ENCODE measurements around the gene DACH1.
"Not testable (repeated sequence)": the region's sequence is repeated elsewhere in the genome, so short reads cannot be mapped to it uniquely, and the experiment has no call there.

DACH1 gene

GRCh38 chr13:71827241-71827640 lies 39.8 kb downstream of the DACH1 start:
- no peak for DNase-seq

GRCh38 chr13:71820699-71821098 lies 46.3 kb downstream of the DACH1 start:
- DNase-seq: no peak

- DNase-seq: no peak
These were observed 49.7 kb downstream of the DACH1 start for GRCh38 chr13:71817335-71817734.

- DNase-seq: no peak
These were observed 52.1 kb downstream of the DACH1 start for GRCh38 chr13:71814806-71815360.

DNA sequence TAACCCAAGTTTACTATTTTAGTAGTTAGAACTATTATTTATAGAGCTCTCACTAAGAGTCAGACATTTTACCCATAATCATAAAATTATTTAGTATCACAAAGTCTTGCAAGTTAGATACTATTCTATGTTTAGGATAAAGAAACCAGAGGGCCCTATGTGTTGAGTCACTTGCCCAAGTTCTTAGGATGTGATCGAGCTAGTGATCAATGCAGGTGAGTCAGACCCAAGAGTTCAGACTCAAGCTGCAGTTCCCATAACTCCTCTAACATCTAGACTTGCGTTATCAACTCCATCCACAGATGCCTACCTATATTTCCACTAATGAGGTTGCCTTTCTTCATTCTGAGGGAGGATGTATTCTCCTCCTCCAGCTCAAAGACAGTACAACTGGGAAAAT lies 53.8 kb downstream of the DACH1 start:
- no peak for DNase-seq

- DNase-seq: no peak
These were observed 55.7 kb downstream of the DACH1 start for GRCh38 chr13:71811344-71811743.

- no peak for DNase-seq
These were observed 58.3 kb downstream of the DACH1 start for GRCh38 chr13:71808708-71809107.

GRCh38 chr13:71806886-71807285 lies 60.1 kb downstream of the DACH1 start:
- DNase-seq: no peak

DNA sequence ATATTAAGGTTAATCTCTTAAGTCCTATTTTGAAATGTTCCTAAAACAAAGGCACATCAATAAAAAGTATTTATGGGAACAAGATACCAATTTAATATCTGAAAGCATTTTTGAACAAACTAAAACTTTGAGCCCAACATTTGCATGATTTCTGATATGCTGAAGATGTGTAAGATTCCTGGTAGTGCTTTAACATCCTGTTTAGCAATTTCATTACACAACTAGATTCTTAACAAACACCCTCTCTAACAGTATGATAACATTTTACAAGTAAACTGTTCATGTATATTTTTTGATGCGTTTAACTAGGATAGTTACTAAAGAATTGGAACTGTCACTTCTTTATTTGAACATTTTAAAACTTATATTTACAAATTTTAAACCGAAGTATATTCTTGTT lies 63.9 kb downstream of the DACH1 start:
- DNase-seq: no peak

DNA sequence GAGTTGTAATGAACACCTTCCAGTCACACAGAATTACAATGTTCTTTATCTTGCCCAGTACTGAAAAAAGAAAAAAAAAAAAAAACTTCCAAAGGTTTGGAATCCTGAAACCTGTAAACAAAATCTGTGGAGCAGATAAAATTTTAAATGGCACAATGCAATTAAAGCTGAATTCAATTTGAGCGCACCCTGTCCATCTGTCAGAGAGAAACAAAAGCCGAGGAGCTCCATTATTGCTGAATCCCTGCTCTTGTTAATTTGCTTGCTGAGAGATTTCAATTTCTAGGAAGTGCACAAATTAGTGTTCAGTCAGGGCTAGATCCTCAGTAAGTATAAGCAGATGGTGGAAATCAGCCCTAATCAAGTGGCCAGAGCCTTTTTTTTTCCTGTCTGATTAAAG lies 65.2 kb downstream of the DACH1 start:
- DNase-seq: no peak

DNA sequence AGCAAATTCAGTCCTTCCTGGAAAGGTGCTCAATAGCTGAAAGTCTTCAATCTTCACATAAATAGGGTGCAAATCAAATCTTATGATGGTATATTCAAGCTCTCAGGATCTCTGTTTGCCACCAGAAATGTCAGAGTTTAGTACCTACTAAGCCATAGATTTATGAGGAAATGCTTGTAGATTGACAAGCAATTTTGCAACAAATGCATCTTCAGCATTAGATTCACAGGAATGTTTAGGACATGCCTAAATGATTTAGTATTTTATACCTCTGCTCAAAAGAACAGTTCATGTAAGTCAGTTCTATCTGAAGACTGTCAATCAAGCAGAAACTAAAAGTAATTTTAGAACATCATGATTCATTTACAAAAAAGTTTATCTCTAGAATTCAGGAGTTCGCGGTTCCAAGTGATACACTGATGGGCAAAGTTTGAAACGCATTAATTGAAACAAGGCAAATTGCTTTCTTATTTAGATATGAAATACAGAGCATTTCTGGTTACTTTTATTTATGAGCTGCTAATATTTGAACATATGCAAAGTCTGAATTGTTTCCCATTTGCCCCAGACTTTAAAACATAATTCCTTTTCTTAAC lies 65.7 kb downstream of the DACH1 start:
- no peak for DNase-seq

- DNase-seq: no peak
These were observed 67.7 kb downstream of the DACH1 start for GRCh38 chr13:71799324-71799723.

DNA sequence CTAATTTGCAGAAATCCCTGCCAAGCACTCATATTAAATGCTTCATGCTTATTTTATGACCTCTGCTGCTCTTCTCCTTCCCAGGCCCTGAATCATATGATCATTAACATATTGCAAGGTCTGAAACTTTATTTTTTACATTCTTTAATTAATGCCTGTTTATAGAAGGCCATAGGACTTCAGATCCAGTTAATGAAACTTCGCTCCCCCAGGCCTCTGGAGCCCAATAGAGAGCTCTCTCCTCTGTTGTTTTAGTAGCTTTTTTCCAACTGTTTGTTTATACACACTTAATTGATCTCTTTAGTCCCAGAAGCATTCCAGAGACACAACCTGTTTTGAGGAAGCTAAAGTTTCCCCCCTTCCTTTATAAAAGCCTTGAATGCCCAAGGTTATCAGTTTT lies 68.3 kb downstream of the DACH1 start:
- no peak for DNase-seq

- DNase-seq: no peak
These were observed 69.5 kb downstream of the DACH1 start for GRCh38 chr13:71797517-71797916.

DNA sequence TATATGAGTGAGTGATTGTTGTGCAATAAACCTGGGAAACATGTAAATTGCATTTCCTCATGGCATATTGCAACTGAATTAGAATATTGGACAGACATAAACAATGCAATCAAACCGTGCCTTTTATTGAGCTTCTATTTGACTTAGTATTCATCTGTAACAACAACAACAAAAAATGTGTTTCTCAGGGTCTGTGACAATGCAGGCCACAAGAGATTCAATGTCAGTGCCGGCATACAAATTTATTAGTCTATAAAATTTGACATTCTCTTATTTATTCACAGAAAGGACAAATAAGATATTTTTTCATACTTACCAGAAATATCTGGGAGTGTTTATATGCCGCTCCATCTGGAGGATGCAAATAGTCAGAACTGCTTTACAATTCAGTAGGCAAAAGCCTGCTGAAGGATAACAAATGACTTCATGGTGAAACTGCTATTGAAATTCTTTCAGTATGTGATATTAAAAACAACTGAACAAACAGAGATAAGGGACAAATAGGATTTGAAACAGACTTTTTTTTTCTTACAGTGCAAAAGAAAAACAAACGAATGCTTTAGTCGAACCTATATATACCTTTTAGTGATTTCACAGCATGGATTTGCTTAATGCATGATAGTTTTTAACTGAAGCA lies 77.2 kb downstream of the DACH1 start:
- no peak for DNase-seq

GRCh38 chr13:71789037-71789436 lies 78.0 kb downstream of the DACH1 start:
- DNase-seq: no peak

- no peak for DNase-seq
These were observed 79.6 kb downstream of the DACH1 start for GRCh38 chr13:71787414-71787813.

DNA sequence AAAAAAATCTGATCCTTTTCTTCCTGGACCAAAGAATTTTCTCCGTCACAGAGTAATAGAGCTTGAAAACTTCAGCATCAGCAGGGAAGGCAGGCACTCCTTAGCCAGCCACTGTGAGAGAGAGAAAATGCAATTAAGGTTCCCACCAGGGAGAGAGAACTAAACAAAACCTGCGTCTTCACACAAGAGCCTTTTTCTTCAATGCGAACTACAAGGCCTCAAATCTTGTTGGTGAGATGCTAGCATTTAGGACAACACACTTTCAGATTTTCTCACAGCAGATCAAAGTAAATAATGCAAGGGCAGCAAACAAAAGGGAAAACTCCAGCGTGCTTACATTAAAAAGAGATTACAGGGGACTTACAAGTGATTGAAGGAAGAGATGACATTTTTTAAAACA lies 80.1 kb downstream of the DACH1 start:
- no peak for DNase-seq

DNA sequence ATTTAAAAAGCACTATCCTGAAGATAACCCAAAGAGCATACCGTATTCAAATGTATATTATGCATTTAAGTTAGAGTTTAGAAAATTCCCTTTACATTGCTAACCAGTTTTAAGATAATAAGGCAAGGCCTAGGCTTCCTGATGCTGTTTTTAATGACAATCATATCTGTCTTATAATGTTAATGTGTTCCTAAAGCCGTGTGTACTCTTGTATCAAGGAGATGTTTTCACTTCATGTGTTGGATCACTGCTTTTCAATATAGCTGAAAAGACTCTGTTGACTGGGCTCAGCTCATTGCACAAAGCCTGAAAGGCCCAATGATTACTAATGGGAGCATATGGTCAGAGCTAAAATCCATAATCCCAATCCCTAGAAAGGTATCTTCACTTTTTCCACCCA lies 81.6 kb downstream of the DACH1 start:
- DNase-seq: no peak

GRCh38 chr13:71780546-71780945 lies 86.5 kb downstream of the DACH1 start:
- no peak for DNase-seq

GRCh38 chr13:71778998-71779397 lies 88.0 kb downstream of the DACH1 start:
- not testable (repeated sequence) for DNase-seq

GRCh38 chr13:71775966-71776365 lies 91.0 kb downstream of the DACH1 start:
- no peak for DNase-seq

DNA sequence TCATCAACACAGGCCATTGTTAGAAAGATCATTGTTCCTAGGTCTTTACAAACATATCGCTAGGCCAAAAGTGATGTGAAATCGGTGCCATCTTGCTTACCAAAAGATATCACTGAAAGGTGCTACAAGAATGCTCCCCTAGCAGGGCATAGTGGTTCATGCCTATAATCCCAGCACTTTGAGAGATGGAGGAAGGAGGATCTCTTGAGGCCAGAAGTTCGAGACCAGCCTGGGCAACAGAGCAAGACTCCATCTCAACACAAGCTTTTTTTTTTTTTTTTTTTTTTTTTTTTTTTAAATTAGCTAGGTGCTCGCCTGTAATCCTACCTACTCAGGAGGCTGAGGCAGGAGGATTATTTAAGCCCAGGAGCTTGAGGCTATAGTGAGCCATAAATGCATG lies 92.1 kb downstream of the DACH1 start:
- DNase-seq: no peak

DNA sequence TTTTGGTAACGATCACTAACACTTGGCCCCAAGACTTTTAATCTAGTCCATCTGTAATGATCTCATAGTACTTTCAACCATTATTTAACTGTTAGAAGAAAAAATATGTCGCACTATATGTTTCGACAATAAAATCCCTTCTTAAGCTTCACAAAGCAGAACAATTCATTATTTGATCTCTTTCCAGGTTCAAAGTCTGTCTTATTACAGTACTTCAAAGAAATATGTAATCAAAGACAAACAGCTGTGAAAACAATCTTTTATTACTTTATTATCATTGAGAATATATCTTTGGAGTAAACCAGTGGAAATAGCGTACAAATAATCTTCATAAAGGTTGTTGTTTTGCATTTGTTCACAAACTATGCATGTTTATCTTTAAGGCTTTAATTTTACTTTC lies 93.5 kb downstream of the DACH1 start:
- DNase-seq: no peak

DNA sequence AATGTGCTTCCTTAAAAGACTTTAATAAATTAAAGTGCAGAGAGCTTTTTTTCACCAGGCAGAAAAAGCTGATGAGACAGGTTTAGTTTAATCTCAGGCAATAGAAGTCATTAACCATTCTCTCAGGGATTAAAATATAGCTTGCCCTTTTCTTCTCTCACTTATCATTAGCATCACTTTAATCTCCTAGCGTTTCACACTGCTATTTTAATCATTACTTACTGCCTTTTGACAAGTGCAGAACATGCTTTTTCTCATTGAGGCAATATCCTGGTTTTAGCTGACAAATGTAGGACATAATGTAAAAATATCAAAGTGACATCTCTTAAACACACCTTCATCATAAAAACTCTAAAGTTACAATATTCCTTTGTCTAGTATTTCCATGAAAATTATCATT lies 94.6 kb downstream of the DACH1 start:
- DNase-seq: no peak
